Activated B cell treated with CpG ODN at 0.5 μM for 24 hours (primary cell): ENCODE results near the gene LMNTD2. TPM values are rescaled to one million over a fixed set of nuclear protein-coding genes. Genes with fewer than 3 reads are reported as not detected.

Experiments
- ATAC-seq: fragments of 200-7000 bp; cut with Tn5 transposase; one replicate; pipeline ENCODE4 v1.10.0; 2021; ENCODE audit warnings: low read depth, mild to moderate bottlenecking, moderate library complexity
- CTCF ChIA-PET: fragments of 350-600 bp; sonication (Branson Sonifier 250); formaldehyde crosslinking; loops from one replicate; lab custom pipeline; 2021; ENCODE audit warnings: antibody characterized with exemption; lab: Charles Lee
- POLR2A ChIA-PET: fragments of 350-600 bp; sonication (Branson Sonifier 250); formaldehyde crosslinking; loops from one replicate; lab custom pipeline; 2021; ENCODE audit warnings: antibody characterized with exemption; lab: Charles Lee
- DNase-seq: peaks from one replicate; pipeline ENCODE4 v3.0.0; 2022
- H3K27ac Mint-ChIP-seq: one replicate; pipeline ENCODE4 v1.8.0; 2020; ENCODE audit warnings: mixed read lengths
- H3K27me3 Mint-ChIP-seq: one replicate; pipeline ENCODE4 v1.8.0; 2021; ENCODE audit warnings: mixed read lengths
- H3K36me3 Mint-ChIP-seq: one replicate; pipeline ENCODE4 v1.8.0; 2021; ENCODE audit warnings: low read depth, mixed read lengths
- H3K4me1 Mint-ChIP-seq: one replicate; pipeline ENCODE4 v1.8.0; 2021; ENCODE audit warnings: mixed read lengths
- H3K4me3 Mint-ChIP-seq: one replicate; pipeline ENCODE4 v1.8.0; 2020; ENCODE audit warnings: mild to moderate bottlenecking, mixed read lengths
- H3K9me3 Mint-ChIP-seq: one replicate; pipeline ENCODE4 v1.8.0; 2020; ENCODE audit warnings: mixed read lengths
- CTCF ChIP-seq: fragments of 200-600 bp; IDR thresholded peaks from one replicate; pipeline ENCODE4 v1.8.0; 2022; ENCODE audit warnings: antibody characterized with exemption, mild to moderate bottlenecking
- intact Hi-C: fragments of 100-400 bp; cut with micrococcal nuclease; formaldehyde crosslinking; loops from one replicate; pipeline ENCODE4 v1.15.1; 2024
- total RNA-seq: library from RNA; stranded (reverse); gene quantifications from 2 replicates; pipeline ENCODE4 v1.2.3, GENCODE V29; 2022

The LMNTD2 gene
- total RNA-seq, 1 donor from 2014 or later, result 8.6 TPM

GRCh38 chr11:573146-573759 lies 12.7 kb upstream of the LMNTD2 start:
- no peak overlapping the region for H3K4me3 Mint-ChIP-seq
- DNase-seq (no peak), ATAC-seq (no peak)
- no peak overlapping the region for H3K27ac Mint-ChIP-seq
- CTCF ChIA-PET, result no interaction called here
- peaks cover 5% of the 10 kb centered on the region for H3K36me3 Mint-ChIP-seq
- peaks cover 22% of the 10 kb centered on the region for H3K4me1 Mint-ChIP-seq
- POLR2A ChIA-PET, result no interaction called here
- H3K9me3 Mint-ChIP-seq, result no peaks in the 10 kb centered on the region
- no peak for TF ChIP-seq CTCF
- peaks cover 10% of the 10 kb centered on the region for H3K27me3 Mint-ChIP-seq
- intact Hi-C loops, result no loop called here

GRCh38 chr11:571802-572185 lies 11.3 kb upstream of the LMNTD2 start:
- H3K4me1 Mint-ChIP-seq, result peaks cover 12% of the 10 kb centered on the region
- TF ChIP-seq CTCF, result no peak
- no peak overlapping the region for H3K4me3 Mint-ChIP-seq
- ChIA-PET POLR2A (no interaction called here), CTCF (no interaction called here)
- no peak overlapping the region for H3K27ac Mint-ChIP-seq
- intact Hi-C loops, result no loop called here
- H3K36me3 Mint-ChIP-seq, result peaks cover 3% of the 10 kb centered on the region
- DNase-seq (no peak), ATAC-seq (no peak)
- no peaks in the 10 kb centered on the region for H3K9me3 Mint-ChIP-seq
- H3K27me3 Mint-ChIP-seq, result peaks cover 10% of the 10 kb centered on the region

GRCh38 chr11:569158-569885 lies 8.8 kb upstream of the LMNTD2 start:
- Mint-ChIP-seq H3K9me3 (no peaks in the 10 kb centered on the region), H3K27me3 (peaks cover 3% of the 10 kb centered on the region), H3K4me3 (peak overlapping the region; percentile 79), H3K27ac (peak overlapping the region; percentile 41), H3K36me3 (no peaks in the 10 kb centered on the region), H3K4me1 (peaks cover 7% of the 10 kb centered on the region)
- TF ChIP-seq CTCF, result no peak
- no peak for DNase-seq
- ATAC-seq, result no peak
- ChIA-PET CTCF (interaction anchor here (1.9 kb wide), 1 partner anchor 14 kb away, joined by 6 read pairs; no protein-coding TSS in a partner anchor), POLR2A (interaction anchor here (0.6 to 1.9 kb wide), 4 partner anchors 14 to 240 kb away, joined by 3 to 7 read pairs (median 6); partner anchors contain the start of genes IRF7 and RPLP2)
- intact Hi-C loops, result loop anchor here (2.0 kb wide), 6 partner anchors 33 to 227 kb away; partner anchors contain the start of genes LRRC56 and RNH1

- peak; percentile 96 for DNase-seq
- Mint-ChIP-seq H3K27me3 (no peaks in the 10 kb centered on the region), H3K36me3 (peaks cover 4% of the 10 kb centered on the region), H3K4me3 (peak overlapping the region; percentile 79), H3K9me3 (no peaks in the 10 kb centered on the region), H3K27ac (peak overlapping the region; percentile 41), H3K4me1 (peaks cover 7% of the 10 kb centered on the region)
- POLR2A ChIA-PET, result interaction anchor here (0.6 to 1.9 kb wide), 7 partner anchors 14 to 241 kb away, joined by 3 to 9 read pairs (median 5); partner anchors contain the start of genes HRAS, IRF7, LRRC56 and RNH1
- ATAC-seq, result peak; percentile 93
- CTCF ChIA-PET, result interaction anchor here (1.9 kb wide), 1 partner anchor 14 kb away, joined by 6 read pairs; no protein-coding TSS in a partner anchor
- intact Hi-C loops, result loop anchor here (1.0 to 2.0 kb wide), 8 partner anchors 8 to 228 kb away; partner anchors contain the start of genes LMNTD2, LRRC56, PHRF1 and RASSF7
- TF ChIP-seq CTCF, result no peak
Observed at GRCh38 chr11:568306-569157, 8.0 kb upstream of the LMNTD2 start.
